Heart right ventricle (tissue), 16 donors: ENCODE measurements around the gene SPOCD1. TPM values are rescaled to one million over a fixed set of nuclear protein-coding genes. Genes with fewer than 3 reads are reported as not detected.

Experiments
- ATAC-seq, 8 donors: fragments of 200-7000 bp; cut with Tn5 transposase; one replicate each; pipeline ENCODE4 v1.9.1; 2020; ENCODE audit warnings: mild to moderate bottlenecking in 8 of 8, moderate library complexity in 8 of 8, moderate number of reproducible peaks in 1 of 8
- DNase-seq, 2 donors: peaks; one replicate each; pipeline ENCODE4 v3.0.0-alpha.2; 2020
- H3K27ac ChIP-seq, 10 donors: fragments of 200-600 bp; sonication (generic) in 2 of 10; one replicate each; pipeline versions ENCODE4 v1.5.0 to v1.8.0; 2020 to 2022; ENCODE audit warnings: mild to moderate bottlenecking in 3 of 10
- H3K27me3 ChIP-seq, 7 donors: fragments of 200-600 bp; one replicate each; pipeline ENCODE4 v1.8.0; 2021 to 2022; ENCODE audit warnings: mild to moderate bottlenecking in 2 of 7
- H3K36me3 ChIP-seq, 9 donors: fragments of 200-600 bp; sonication (generic) in 1 of 9; one replicate each; pipeline versions ENCODE4 v1.5.0 to v1.8.0; 2020 to 2022; ENCODE audit warnings: mild to moderate bottlenecking in 2 of 9
- H3K4me1 ChIP-seq, 9 donors: fragments of 200-600 bp; sonication (generic) in 1 of 9; one replicate each; pipeline versions ENCODE4 v1.5.0 to v1.8.0; 2020 to 2022; ENCODE audit warnings: mild to moderate bottlenecking in 4 of 9
- H3K4me3 ChIP-seq, 10 donors: fragments of 200-600 bp; sonication (generic) in 2 of 10; one replicate each; pipeline versions ENCODE4 v1.5.0 to v1.8.0; 2020 to 2022; ENCODE audit warnings: mild to moderate bottlenecking in 7 of 10, moderate library complexity in 2 of 10
- H3K9me3 ChIP-seq, 11 donors: fragments of 200-600 bp in 10 of 11; sonication (generic) in 2 of 11; one replicate each; pipeline versions ENCODE4 v1.5.0 to v1.8.0; 2013 to 2022; ENCODE audit warnings: mild to moderate bottlenecking in 2 of 11, control low read depth in 1 of 11, moderate library complexity in 1 of 11
- CTCF ChIP-seq, 9 donors: fragments of 200-600 bp; sonication (generic) in 2 of 9; IDR thresholded peaks; one replicate each; pipeline versions ENCODE4 v1.5.0 to v1.8.0; 2021 to 2022; ENCODE audit warnings: antibody characterized with exemption in 9 of 9, mild to moderate bottlenecking in 5 of 9, moderate library complexity in 1 of 9
- WGBS, 2 donors: extraction: QIAGEN DNeasy Blood & Tissue Kit; methylation state at CpG; one replicate each; pipeline ENCODE4 v1.1.7; 2013; ENCODE audit warnings: inconsistent platforms in 1 of 2; 5-methylcytosine and 5-hydroxymethylcytosine counted together
- intact Hi-C, 10 donors: fragments of 100-400 bp; cut with DNase I; formaldehyde crosslinking; loops; one replicate each; pipeline versions ENCODE4 v1.11.1 to v1.14.2; 2022
- polyA plus RNA-seq, 2 donors: library from polyadenylated mRNA; stranded (reverse); fragments of 200-250 nt; gene quantifications; one replicate each; pipeline ENCODE4 v1.2.3, GENCODE V29; 2013
- total RNA-seq, 10 donors: library from RNA; stranded (reverse); fragmentation: NEBNext Ultra II Directional in 3 of 10; extraction: Animal tissue kit (Norgen Biotek cat#: 25700) in 3 of 10; gene quantifications; one replicate each; pipeline versions ENCODE4 v1.2.1 to v1.2.4, GENCODE V29; 2021 to 2023
- donor health status: Arrhythmogenic right ventricular cardiomyopathy.
- donor health status: ischemic (EF 13 %, LVEDD 7.1; RV severe dilation, severe dysfunction).
- donor health status: healthy with polysubstance abuse.
- donor health status: DM: no; HTN: yes; CAD: no.
- donor health status: DM: no; HTN: no; CAD: no.
- donor health status: ischemic (EF 25% LVEDD 6.9; RV normal size, moderate dysfunction).
- donor health status: ischemic (EF 25% LVEDD 5.7; RV mildly dilated, moderate dysfunction).
- donor health status: healthy.
- donor health status: DM: yes; HTN: yes; CAD: no.
- donor health status: Ischemic cardiomyopathy.
- donor health status: ischemic (EF 35%, LVEDD 5.7; RV mildly dilated, moderate dysfunction).
- donor health status: nonischemic (EF 11% LVEDD 7.7; RV severe dilation, severe dysfunction).
- donor health status: DM: yes; HTN: yes; CAD: no.
- donor health status: PGD.
- donor health status: ischemic (EF 29% LVEDD 5.4; RV normal size, mild dysfunction).
- donor health status: nonischemic (EF 23%, LVEDD 6.1; RV moderate dilation, normal function).

The SPOCD1 gene
- total and polyA plus RNA-seq, 12 donors: 0.12 to 1.2 (median 0.41) TPM; not detected in 8

GRCh38 chr1:31781756-31782371, 34.0 kb downstream of the SPOCD1 start:
- peaks cover 3 to 21% (median 13%) of the 10 kb centered on the region in 9 donors for H3K4me1 ChIP-seq
- peak overlapping the region in 2 of 10 donors; percentile 33 to 64 for H3K27ac ChIP-seq
- H3K27me3 ChIP-seq: peaks cover 0 to 13% (median 0%) of the 10 kb centered on the region in 7 donors
- WGBS, 2 donors: 38 to 45% methylated on average over 18 of the region's 18 CpGs
- ATAC-seq (peak; percentile 10 to 44 (median 27)), DNase-seq (no peak)
- H3K4me3 ChIP-seq: no peak overlapping the region
- no peaks in the 10 kb centered on the region for H3K36me3 ChIP-seq
- no peaks in the 10 kb centered on the region for H3K9me3 ChIP-seq
- intact Hi-C loops: loop anchor here in 4 of 10 donors (10.0 kb wide), 3 partner anchors 67 to 283 kb away; no protein-coding TSS in a partner anchor
- no peak for TF ChIP-seq CTCF (IDR thresholded peaks at IDR 0.05)

GRCh38 chr1:31781138-31781755, 34.6 kb downstream of the SPOCD1 start:
- no peak for TF ChIP-seq CTCF (IDR thresholded peaks at IDR 0.05)
- ATAC-seq: peak in 3 of 8 donors; percentile 4 to 17 (median 16)
- H3K9me3 ChIP-seq: no peaks in the 10 kb centered on the region
- intact Hi-C loops: loop anchor here in 4 of 10 donors (10.0 kb wide), 3 partner anchors 66 to 284 kb away; no protein-coding TSS in a partner anchor
- no peak for DNase-seq
- WGBS, 2 donors: 53 to 57% methylated on average over 7 of the region's 7 CpGs
- no peak overlapping the region for H3K27ac ChIP-seq
- H3K27me3 ChIP-seq: peaks cover 0 to 19% (median 4%) of the 10 kb centered on the region in 7 donors
- H3K4me3 ChIP-seq: no peak overlapping the region
- H3K4me1 ChIP-seq: peaks cover 3 to 21% (median 13%) of the 10 kb centered on the region in 9 donors
- H3K36me3 ChIP-seq: no peaks in the 10 kb centered on the region

- 90 to 100% methylated on average over 2 of the region's 2 CpGs for WGBS, 2 donors
- intact Hi-C loops: loop anchor here in 4 of 10 donors (10.0 kb wide), 3 partner anchors 66 to 284 kb away; no protein-coding TSS in a partner anchor
Measured at GRCh38 chr1:31780632-31781031, 35.2 kb downstream of the SPOCD1 start.

More at GRCh38 chr1:31780632-31781031, 35.2 kb downstream of the SPOCD1 start:
- Histone ChIP-seq H3K4me3 (no peak overlapping the region), H3K4me1 (peaks cover 3 to 21% (median 13%) of the 10 kb centered on the region in 9 donors), H3K27me3 (peaks cover 0 to 25% (median 10%) of the 10 kb centered on the region in 7 donors), H3K9me3 (no peaks in the 10 kb centered on the region), H3K27ac (no peak overlapping the region), H3K36me3 (no peaks in the 10 kb centered on the region)
- no peak for TF ChIP-seq CTCF (IDR thresholded peaks at IDR 0.05)
- no peak for ATAC-seq
- no peak for DNase-seq
